Measurements from ENCODE around the gene NUDC. TPM values are rescaled to one million over a fixed set of nuclear protein-coding genes. Genes with fewer than 3 reads are reported as not detected.

Gene NUDC
- total and polyA plus RNA-seq, 2 of the 13 experiments (the other 11 are each of a cell fraction or from before 2014, with no cell fraction given) = 34.7 to 104 TPM

DNA sequence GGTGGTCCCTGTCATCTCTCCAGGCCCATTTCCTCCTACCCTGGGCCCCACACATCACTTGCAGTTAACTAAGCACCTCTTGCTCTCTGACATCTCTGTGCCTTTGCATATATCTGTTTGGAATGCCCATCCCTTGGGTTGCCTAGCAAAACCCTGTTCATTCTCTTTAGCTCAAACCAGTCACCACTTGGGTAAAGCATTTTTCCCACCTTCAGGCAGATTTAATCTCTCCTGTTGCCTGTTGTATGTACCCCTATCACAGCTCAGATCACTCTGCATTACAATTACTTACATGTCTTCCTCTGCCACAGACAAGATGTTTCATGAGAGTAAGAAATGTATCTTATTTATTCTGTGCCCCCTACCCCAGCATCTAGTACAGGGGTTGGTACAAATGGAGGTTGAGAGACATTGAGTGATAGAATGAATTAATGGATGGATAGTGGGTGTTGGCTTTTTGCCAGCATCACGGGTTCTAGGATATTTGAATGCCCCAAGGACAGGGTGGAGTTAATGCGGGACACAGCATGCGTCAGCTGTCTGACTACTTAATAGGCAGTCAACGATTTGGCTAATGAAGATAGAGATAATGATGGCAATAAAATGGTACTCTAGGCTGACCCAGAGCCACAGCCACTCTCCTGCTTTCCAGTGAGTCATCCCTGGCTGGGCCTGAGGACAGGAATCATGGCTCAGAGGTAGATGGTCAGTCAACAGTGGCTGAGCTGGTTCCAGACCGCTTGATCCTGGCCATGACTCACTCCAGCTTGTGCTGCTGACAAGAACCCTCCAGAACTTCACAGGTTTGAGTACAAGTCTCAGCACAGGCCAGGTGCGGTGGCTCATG is 14.2 kb upstream of the NUDC start (continued):
- TF ChIP-seq, protein P1, sequence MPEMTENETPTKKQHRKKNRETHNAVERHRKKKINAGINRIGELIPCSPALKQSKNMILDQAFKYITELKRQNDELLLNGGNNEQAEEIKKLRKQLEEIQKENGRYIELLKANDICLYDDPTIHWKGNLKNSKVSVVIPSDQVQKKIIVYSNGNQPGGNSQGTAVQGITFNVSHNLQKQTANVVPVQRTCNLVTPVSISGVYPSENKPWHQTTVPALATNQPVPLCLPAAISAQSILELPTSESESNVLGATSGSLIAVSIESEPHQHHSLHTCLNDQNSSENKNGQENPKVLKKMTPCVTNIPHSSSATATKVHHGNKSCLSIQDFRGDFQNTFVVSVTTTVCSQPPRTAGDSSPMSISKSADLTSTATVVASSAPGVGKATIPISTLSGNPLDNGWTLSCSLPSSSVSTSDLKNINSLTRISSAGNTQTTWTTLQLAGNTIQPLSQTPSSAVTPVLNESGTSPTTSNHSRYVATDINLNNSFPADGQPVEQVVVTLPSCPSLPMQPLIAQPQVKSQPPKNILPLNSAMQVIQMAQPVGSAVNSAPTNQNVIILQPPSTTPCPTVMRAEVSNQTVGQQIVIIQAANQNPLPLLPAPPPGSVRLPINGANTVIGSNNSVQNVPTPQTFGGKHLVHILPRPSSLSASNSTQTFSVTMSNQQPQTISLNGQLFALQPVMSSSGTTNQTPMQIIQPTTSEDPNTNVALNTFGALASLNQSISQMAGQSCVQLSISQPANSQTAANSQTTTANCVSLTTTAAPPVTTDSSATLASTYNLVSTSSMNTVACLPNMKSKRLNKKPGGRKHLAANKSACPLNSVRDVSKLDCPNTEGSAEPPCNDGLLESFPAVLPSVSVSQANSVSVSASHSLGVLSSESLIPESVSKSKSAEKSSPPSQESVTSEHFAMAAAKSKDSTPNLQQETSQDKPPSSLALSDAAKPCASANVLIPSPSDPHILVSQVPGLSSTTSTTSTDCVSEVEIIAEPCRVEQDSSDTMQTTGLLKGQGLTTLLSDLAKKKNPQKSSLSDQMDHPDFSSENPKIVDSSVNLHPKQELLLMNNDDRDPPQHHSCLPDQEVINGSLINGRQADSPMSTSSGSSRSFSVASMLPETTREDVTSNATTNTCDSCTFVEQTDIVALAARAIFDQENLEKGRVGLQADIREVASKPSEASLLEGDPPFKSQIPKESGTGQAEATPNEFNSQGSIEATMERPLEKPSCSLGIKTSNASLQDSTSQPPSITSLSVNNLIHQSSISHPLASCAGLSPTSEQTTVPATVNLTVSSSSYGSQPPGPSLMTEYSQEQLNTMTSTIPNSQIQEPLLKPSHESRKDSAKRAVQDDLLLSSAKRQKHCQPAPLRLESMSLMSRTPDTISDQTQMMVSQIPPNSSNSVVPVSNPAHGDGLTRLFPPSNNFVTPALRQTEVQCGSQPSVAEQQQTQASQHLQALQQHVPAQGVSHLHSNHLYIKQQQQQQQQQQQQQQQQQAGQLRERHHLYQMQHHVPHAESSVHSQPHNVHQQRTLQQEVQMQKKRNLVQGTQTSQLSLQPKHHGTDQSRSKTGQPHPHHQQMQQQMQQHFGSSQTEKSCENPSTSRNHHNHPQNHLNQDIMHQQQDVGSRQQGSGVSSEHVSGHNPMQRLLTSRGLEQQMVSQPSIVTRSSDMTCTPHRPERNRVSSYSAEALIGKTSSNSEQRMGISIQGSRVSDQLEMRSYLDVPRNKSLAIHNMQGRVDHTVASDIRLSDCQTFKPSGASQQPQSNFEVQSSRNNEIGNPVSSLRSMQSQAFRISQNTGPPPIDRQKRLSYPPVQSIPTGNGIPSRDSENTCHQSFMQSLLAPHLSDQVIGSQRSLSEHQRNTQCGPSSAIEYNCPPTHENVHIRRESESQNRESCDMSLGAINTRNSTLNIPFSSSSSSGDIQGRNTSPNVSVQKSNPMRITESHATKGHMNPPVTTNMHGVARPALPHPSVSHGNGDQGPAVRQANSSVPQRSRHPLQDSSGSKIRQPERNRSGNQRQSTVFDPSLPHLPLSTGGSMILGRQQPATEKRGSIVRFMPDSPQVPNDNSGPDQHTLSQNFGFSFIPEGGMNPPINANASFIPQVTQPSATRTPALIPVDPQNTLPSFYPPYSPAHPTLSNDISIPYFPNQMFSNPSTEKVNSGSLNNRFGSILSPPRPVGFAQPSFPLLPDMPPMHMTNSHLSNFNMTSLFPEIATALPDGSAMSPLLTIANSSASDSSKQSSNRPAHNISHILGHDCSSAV (CRISPR knock-in tag; IDR thresholded peaks at IDR 0.05; ENCODE audit: borderline replicate concordance) = no peak
- TF ChIP-seq, protein P2, sequence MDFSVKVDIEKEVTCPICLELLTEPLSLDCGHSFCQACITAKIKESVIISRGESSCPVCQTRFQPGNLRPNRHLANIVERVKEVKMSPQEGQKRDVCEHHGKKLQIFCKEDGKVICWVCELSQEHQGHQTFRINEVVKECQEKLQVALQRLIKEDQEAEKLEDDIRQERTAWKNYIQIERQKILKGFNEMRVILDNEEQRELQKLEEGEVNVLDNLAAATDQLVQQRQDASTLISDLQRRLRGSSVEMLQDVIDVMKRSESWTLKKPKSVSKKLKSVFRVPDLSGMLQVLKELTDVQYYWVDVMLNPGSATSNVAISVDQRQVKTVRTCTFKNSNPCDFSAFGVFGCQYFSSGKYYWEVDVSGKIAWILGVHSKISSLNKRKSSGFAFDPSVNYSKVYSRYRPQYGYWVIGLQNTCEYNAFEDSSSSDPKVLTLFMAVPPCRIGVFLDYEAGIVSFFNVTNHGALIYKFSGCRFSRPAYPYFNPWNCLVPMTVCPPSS (IDR thresholded peaks at IDR 0.05) = no peak
- TF ChIP-seq ZNF460 (CRISPR knock-in tag; IDR thresholded peaks at IDR 0.05; ENCODE audit: borderline replicate concordance) (no peak), ZNF367 (CRISPR knock-in tag; IDR thresholded peaks at IDR 0.05; ENCODE audit: borderline replicate concordance) (no peak), ZNF816 (CRISPR knock-in tag; IDR thresholded peaks at IDR 0.05; ENCODE audit: borderline replicate concordance) (no peak), NFKBIZ (CRISPR knock-in tag; IDR thresholded peaks at IDR 0.05) (no peak), DNMT1 (CRISPR knock-in tag; IDR thresholded peaks at IDR 0.05) (no peak), MEIS2 (CRISPR knock-in tag; IDR thresholded peaks at IDR 0.05) (no peak), ATF7-NPFF (CRISPR knock-in tag; IDR thresholded peaks at IDR 0.05; ENCODE audit: low read depth) (0 out of 2 replicates have a peak, but pooled peaks have one; percentile 9), ZNF644 (CRISPR knock-in tag; IDR thresholded peaks at IDR 0.05; ENCODE audit: low read depth) (peak; percentile 92), ZNF629 (CRISPR knock-in tag; conservative IDR thresholded peaks at IDR 0.05) (no peak), EHMT2 (IDR thresholded peaks at IDR 0.05; ENCODE audit: borderline replicate concordance, low read depth, low read length) (no peak), REPIN1 (CRISPR knock-in tag; IDR thresholded peaks at IDR 0.05; ENCODE audit: borderline replicate concordance, low read depth) (no peak), ZBTB38 (CRISPR knock-in tag; IDR thresholded peaks at IDR 0.05) (peak; percentile 77; the same call in 1 of the 2 replicates), POLR2AphosphoS2 (IDR thresholded peaks at IDR 0.05; ENCODE audit: low read depth, low read length) (no peak), ZNF263 (CRISPR knock-in tag; IDR thresholded peaks at IDR 0.05) (peak; percentile 80), SCMH1 (CRISPR knock-in tag; IDR thresholded peaks at IDR 0.05; ENCODE audit: borderline replicate concordance) (no peak)
- TF ChIP-seq, protein P3, sequence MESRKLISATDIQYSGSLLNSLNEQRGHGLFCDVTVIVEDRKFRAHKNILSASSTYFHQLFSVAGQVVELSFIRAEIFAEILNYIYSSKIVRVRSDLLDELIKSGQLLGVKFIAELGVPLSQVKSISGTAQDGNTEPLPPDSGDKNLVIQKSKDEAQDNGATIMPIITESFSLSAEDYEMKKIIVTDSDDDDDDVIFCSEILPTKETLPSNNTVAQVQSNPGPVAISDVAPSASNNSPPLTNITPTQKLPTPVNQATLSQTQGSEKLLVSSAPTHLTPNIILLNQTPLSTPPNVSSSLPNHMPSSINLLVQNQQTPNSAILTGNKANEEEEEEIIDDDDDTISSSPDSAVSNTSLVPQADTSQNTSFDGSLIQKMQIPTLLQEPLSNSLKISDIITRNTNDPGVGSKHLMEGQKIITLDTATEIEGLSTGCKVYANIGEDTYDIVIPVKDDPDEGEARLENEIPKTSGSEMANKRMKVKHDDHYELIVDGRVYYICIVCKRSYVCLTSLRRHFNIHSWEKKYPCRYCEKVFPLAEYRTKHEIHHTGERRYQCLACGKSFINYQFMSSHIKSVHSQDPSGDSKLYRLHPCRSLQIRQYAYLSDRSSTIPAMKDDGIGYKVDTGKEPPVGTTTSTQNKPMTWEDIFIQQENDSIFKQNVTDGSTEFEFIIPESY (CRISPR knock-in tag; IDR thresholded peaks at IDR 0.05) = 0 out of 2 replicates have a peak, but pooled peaks have one; percentile 15

All from HepG2 (cell line).